ENCODE measurements around the gene EHD1.
A peak's percentile ranks its signal among the peaks of the same experiment; 100 is the strongest.

EHD1 gene

GRCh38 chr11:64876835-64877341, 1.5 kb downstream of the EHD1 start:
- Histone ChIP-seq H3K27me3 (ENCODE audit: insufficient read depth, low read length) (no peaks in the 10 kb centered on the region), H3K36me3 (ENCODE audit: control insufficient read depth in 1 of 2, insufficient read depth in 2 of 2, low read length in 2 of 2) (peaks cover 25% of the 10 kb centered on the region in 2 experiments), H3K4me3 (ENCODE audit: low read depth, low read length) (peak overlapping the region; percentile 98), H2AK5ac (ENCODE audit: low read length) (no peak overlapping the region), H4K12ac (ENCODE audit: low read depth, low read length) (no peak overlapping the region), H4K8ac (ENCODE audit: low read depth, low read length) (no peak overlapping the region), H2BK12ac (ENCODE audit: low read length) (no peak overlapping the region), H2BK120ac (ENCODE audit: insufficient read depth, low read length, poor library complexity) (no peak overlapping the region), H2AFZ (ENCODE audit: insufficient read depth, low read length, poor library complexity) (no peak overlapping the region), H3K4me1 (ENCODE audit: control insufficient read depth in 1 of 2, insufficient read depth in 2 of 2, low read length in 2 of 2) (peaks cover 11 to 18% of the 10 kb centered on the region in 2 experiments), H3K9me3 (ENCODE audit: insufficient read depth, low read depth, low read length) (no peaks in the 10 kb centered on the region), H3K4ac (ENCODE audit: low read depth, low read length) (no peak overlapping the region), H3K4me2 (ENCODE audit: low read length) (peak overlapping the region; percentile 79), H3K27ac (ENCODE audit: low read depth, low read length) (peak overlapping the region; percentile 65), H2BK5ac (ENCODE audit: low read depth, low read length, poor library complexity) (peak overlapping the region; percentile 0), H3K79me1 (ENCODE audit: low read length) (peaks cover 21% of the 10 kb centered on the region), H4K91ac (ENCODE audit: low read depth, low read length) (peak overlapping the region; percentile 76), H3K23ac (ENCODE audit: low read length) (no peak overlapping the region), H3K79me2 (ENCODE audit: control insufficient read depth, insufficient read depth, low read length, poor library complexity) (peaks cover 22% of the 10 kb centered on the region), H3K9ac (ENCODE audit: low read length) (no peak overlapping the region), H3K14ac (ENCODE audit: low read length) (peak overlapping the region; percentile 93), H3K18ac (ENCODE audit: low read length) (no peak overlapping the region)
- no CpG with 5 or more reads among the region's 14 CpGs for WGBS (ENCODE audit: extremely low coverage, insufficient coverage, insufficient read length)
- peak; percentile 99 for DNase-seq

DNA sequence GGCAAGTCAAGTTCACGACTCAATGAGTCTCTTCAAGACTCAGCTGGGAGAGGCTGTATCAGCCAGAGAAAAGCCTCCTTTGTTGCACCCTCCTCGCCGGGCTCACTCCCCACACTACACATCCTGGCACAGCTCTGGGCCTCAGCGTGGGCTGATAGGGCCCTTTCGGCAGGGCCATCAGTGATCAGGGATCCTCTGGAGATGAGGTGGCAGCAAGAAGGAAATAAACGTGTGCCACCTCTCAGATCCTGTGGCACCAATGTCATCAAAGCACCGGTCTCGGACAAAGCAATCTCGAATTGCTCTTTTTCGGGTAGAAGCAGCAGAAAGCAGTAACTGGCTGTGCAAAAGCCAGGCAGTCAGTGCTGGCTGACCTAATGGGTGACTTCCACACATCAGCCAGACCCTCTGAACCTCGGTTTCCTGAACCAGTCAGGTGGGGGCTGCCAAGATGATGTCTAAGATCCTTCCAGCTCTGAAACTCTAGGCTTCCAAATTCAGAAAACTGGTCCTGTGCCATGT, 2.1 kb downstream of the EHD1 start:
- H3K27ac ChIP-seq (ENCODE audit: low read depth, low read length), result no peak overlapping the region

DNA sequence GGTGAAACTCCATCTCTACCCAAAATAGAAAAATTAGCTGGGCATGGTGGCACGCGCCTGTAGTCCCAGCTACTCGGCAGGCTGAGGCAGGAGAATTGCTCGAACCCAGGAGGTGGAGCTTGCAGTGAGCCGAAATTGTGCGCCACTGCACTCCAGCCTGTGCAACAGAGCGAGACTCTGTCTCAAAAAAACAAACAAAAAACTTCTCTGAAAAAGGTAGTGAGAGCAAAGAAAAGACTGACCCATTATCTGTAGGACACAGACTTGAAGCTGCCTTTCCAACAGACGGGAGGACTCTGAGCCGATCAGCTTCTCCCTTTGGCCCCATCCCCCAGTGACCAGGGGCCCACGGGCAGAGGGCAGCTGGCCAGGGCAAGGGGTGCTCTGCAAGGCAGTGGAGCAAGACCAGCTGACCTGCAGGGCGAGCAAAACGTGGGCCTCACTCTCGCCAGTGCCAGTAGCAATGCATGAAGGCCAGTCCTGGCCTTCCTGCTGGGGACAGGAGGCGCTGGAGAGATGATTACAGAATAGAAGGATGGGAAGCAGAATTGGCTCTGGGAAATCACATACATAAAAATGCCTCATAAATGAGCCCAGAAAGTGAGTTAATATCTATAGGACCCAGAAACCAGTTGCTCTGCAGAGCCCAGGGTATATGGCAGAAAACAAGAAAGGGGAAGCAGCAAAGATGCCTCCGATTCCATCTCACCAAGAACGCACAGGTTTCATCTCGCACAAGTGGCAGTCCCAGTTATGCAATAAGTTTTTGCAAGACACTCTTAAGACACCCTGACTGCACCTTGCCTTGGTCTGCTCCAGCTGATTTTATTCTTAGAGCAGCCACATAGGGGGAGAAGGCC, 2.8 kb downstream of the EHD1 start:
- no peaks in the 10 kb centered on the region for H3K9me3 ChIP-seq (ENCODE audit: insufficient read depth, low read depth, low read length)
- peaks cover 24% of the 10 kb centered on the region for H3K79me2 ChIP-seq (ENCODE audit: control insufficient read depth, insufficient read depth, low read length, poor library complexity)
- peak in 1 of 2 donors; percentile 47 for DNase-seq
- no peaks in the 10 kb centered on the region for H3K27me3 ChIP-seq (ENCODE audit: insufficient read depth, low read length)
- no peak overlapping the region for H2AK5ac ChIP-seq (ENCODE audit: low read length)
- H2BK5ac ChIP-seq (ENCODE audit: low read depth, low read length, poor library complexity), result no peak overlapping the region
- no peak overlapping the region for H4K8ac ChIP-seq (ENCODE audit: low read depth, low read length)
- no peak overlapping the region for H3K9ac ChIP-seq (ENCODE audit: low read length)
- H3K4ac ChIP-seq (ENCODE audit: low read depth, low read length), result peak overlapping the region; percentile 90
- H3K4me3 ChIP-seq (ENCODE audit: low read depth, low read length), result peak overlapping the region; percentile 42
- H3K14ac ChIP-seq (ENCODE audit: low read length), result no peak overlapping the region
- peak overlapping the region; percentile 21 for H3K18ac ChIP-seq (ENCODE audit: low read length)
- H3K79me1 ChIP-seq (ENCODE audit: low read length), result peaks cover 25% of the 10 kb centered on the region
- H3K4me1 ChIP-seq (ENCODE audit: control insufficient read depth in 1 of 2, insufficient read depth in 2 of 2, low read length in 2 of 2), result peaks cover 18 to 30% of the 10 kb centered on the region in 2 experiments
- H2BK120ac ChIP-seq (ENCODE audit: insufficient read depth, low read length, poor library complexity), result no peak overlapping the region
- H4K12ac ChIP-seq (ENCODE audit: low read depth, low read length), result no peak overlapping the region
- peak overlapping the region; percentile 79 for H3K4me2 ChIP-seq (ENCODE audit: low read length)
- H3K36me3 ChIP-seq (ENCODE audit: control insufficient read depth in 1 of 2, insufficient read depth in 2 of 2, low read length in 2 of 2), result peaks cover 35% of the 10 kb centered on the region in 2 experiments
- no peak overlapping the region for H3K23ac ChIP-seq (ENCODE audit: low read length)
- no peak overlapping the region for H4K91ac ChIP-seq (ENCODE audit: low read depth, low read length)
- no peak overlapping the region for H3K27ac ChIP-seq (ENCODE audit: low read depth, low read length)
- H2AFZ ChIP-seq (ENCODE audit: insufficient read depth, low read length, poor library complexity), result no peak overlapping the region
- WGBS (ENCODE audit: extremely low coverage, insufficient coverage, insufficient read length), result no CpG with 5 or more reads among the region's 17 CpGs
- H2BK12ac ChIP-seq (ENCODE audit: low read length), result no peak overlapping the region

More for the DNA sequence above, 2.1 kb downstream of the EHD1 start:
- Histone ChIP-seq H3K9ac (ENCODE audit: low read length) (peak overlapping the region; percentile 4), H3K36me3 (ENCODE audit: control insufficient read depth in 1 of 2, insufficient read depth in 2 of 2, low read length in 2 of 2) (peaks cover 30% of the 10 kb centered on the region in 2 experiments), H3K4me2 (ENCODE audit: low read length) (peak overlapping the region; percentile 79), H3K4me3 (ENCODE audit: low read depth, low read length) (no peak overlapping the region), H3K27me3 (ENCODE audit: insufficient read depth, low read length) (no peaks in the 10 kb centered on the region), H2AFZ (ENCODE audit: insufficient read depth, low read length, poor library complexity) (no peak overlapping the region), H3K9me3 (ENCODE audit: insufficient read depth, low read depth, low read length) (no peaks in the 10 kb centered on the region), H3K18ac (ENCODE audit: low read length) (peak overlapping the region; percentile 62), H3K79me2 (ENCODE audit: control insufficient read depth, insufficient read depth, low read length, poor library complexity) (peaks cover 22% of the 10 kb centered on the region), H2BK5ac (ENCODE audit: low read depth, low read length, poor library complexity) (no peak overlapping the region), H3K14ac (ENCODE audit: low read length) (peak overlapping the region; percentile 33), H2BK120ac (ENCODE audit: insufficient read depth, low read length, poor library complexity) (peak overlapping the region; percentile 48), H3K4ac (ENCODE audit: low read depth, low read length) (peak overlapping the region; percentile 90), H2AK5ac (ENCODE audit: low read length) (peak overlapping the region; percentile 70), H4K91ac (ENCODE audit: low read depth, low read length) (no peak overlapping the region), H2BK12ac (ENCODE audit: low read length) (peak overlapping the region; percentile 58), H3K23ac (ENCODE audit: low read length) (no peak overlapping the region), H4K8ac (ENCODE audit: low read depth, low read length) (no peak overlapping the region), H4K12ac (ENCODE audit: low read depth, low read length) (no peak overlapping the region), H3K4me1 (ENCODE audit: control insufficient read depth in 1 of 2, insufficient read depth in 2 of 2, low read length in 2 of 2) (peaks cover 11 to 23% of the 10 kb centered on the region in 2 experiments), H3K79me1 (ENCODE audit: low read length) (peaks cover 21% of the 10 kb centered on the region)
- no CpG with 5 or more reads among the region's 11 CpGs for WGBS (ENCODE audit: extremely low coverage, insufficient coverage, insufficient read length)
- DNase-seq, result no peak

DNA sequence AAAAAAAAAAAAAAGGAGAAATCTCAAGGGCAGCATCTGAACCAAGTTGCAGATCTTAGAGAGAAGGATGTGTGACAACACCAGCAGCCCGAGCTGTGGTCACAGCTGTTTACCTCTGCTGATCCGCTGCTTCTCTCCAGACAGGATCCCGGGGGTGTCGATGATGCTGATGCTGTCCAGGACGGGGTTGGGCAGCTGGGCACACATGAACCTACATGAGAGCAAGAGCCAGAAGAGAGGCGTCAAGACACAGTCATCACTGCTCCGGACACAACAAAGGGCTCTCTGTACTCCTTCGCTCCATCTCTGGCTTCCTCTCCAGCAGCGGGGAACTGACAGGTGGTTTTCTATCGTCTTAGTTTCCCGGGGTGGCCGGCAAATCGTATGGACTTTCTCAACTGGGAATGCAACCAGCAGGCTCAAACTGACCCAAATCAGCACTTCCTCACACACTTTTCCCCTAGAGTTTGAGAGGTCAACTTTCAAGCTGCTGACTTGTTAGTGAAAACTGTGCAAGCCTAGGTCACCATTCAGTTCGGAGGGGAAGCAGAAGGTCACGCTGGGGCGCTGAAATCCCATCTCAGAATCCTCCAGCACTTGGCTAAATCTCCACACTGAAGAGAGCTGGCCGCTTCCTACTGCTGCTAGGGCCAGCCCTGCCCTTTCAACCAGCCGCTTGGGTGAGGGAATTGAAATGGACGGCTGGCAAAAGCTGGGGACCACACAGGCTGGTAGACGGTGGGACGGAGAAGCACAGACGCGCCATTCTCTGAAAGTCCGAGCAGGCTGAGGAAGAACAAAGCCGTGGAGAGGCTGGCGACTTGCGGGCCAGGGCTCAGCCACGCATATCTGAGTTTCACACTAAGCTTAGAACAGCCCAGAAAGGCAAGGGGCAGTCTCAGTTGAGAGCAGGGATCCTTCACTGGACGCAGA, 3.8 kb downstream of the EHD1 start:
- H3K4me2 ChIP-seq (ENCODE audit: low read length), result no peak overlapping the region
- H3K4me1 ChIP-seq (ENCODE audit: control insufficient read depth in 1 of 2, insufficient read depth in 2 of 2, low read length in 2 of 2), result peaks cover 27 to 41% of the 10 kb centered on the region in 2 experiments
- no peak overlapping the region for H4K91ac ChIP-seq (ENCODE audit: low read depth, low read length)
- no peak for DNase-seq
- no peaks in the 10 kb centered on the region for H3K9me3 ChIP-seq (ENCODE audit: insufficient read depth, low read depth, low read length)
- no peak overlapping the region for H3K27ac ChIP-seq (ENCODE audit: low read depth, low read length)
- no peak overlapping the region for H3K18ac ChIP-seq (ENCODE audit: low read length)
- H2AFZ ChIP-seq (ENCODE audit: insufficient read depth, low read length, poor library complexity), result no peak overlapping the region
- no peak overlapping the region for H3K14ac ChIP-seq (ENCODE audit: low read length)
- H3K36me3 ChIP-seq (ENCODE audit: control insufficient read depth in 1 of 2, insufficient read depth in 2 of 2, low read length in 2 of 2), result peaks cover 35 to 42% of the 10 kb centered on the region in 2 experiments
- no peak overlapping the region for H2BK120ac ChIP-seq (ENCODE audit: insufficient read depth, low read length, poor library complexity)
- H2BK5ac ChIP-seq (ENCODE audit: low read depth, low read length, poor library complexity), result no peak overlapping the region
- H3K79me2 ChIP-seq (ENCODE audit: control insufficient read depth, insufficient read depth, low read length, poor library complexity), result peaks cover 32% of the 10 kb centered on the region
- no CpG with 5 or more reads among the region's 29 CpGs for WGBS (ENCODE audit: extremely low coverage, insufficient coverage, insufficient read length)
- H2AK5ac ChIP-seq (ENCODE audit: low read length), result no peak overlapping the region
- no peak overlapping the region for H4K12ac ChIP-seq (ENCODE audit: low read depth, low read length)
- H2BK12ac ChIP-seq (ENCODE audit: low read length), result no peak overlapping the region
- no peaks in the 10 kb centered on the region for H3K27me3 ChIP-seq (ENCODE audit: insufficient read depth, low read length)
- H4K8ac ChIP-seq (ENCODE audit: low read depth, low read length), result no peak overlapping the region
- no peak overlapping the region for H3K9ac ChIP-seq (ENCODE audit: low read length)
- H3K79me1 ChIP-seq (ENCODE audit: low read length), result peaks cover 33% of the 10 kb centered on the region
- no peak overlapping the region for H3K23ac ChIP-seq (ENCODE audit: low read length)
- no peak overlapping the region for H3K4me3 ChIP-seq (ENCODE audit: low read depth, low read length)
- H3K4ac ChIP-seq (ENCODE audit: low read depth, low read length), result no peak overlapping the region
